Esophagus squamous epithelium (tissue), 5 donors: ENCODE data around the gene DDX17. TPM values are rescaled to one million over a fixed set of nuclear protein-coding genes. Genes with fewer than 3 reads are reported as not detected.

Experiments used
- DNase-seq: peaks from one replicate; lab custom pipeline; 2025; lab: John Stamatoyannopoulos, UW
- H3K27ac ChIP-seq, 4 donors: fragments of 200-600 bp; sonication (generic); one replicate each; pipeline ENCODE4 v1.5.1; 2016 to 2019; ENCODE audit warnings: mild to moderate bottlenecking in 1 of 4
- H3K27me3 ChIP-seq, 4 donors: fragments of 200-600 bp; sonication (generic); 1 replicate in 3 of 4; 2 replicates in 1 of 4; pipeline versions ENCODE4 v1.5.1 to v1.6.0; 2017 to 2021; ENCODE audit warnings: antibody characterized with exemption in 1 of 4
- H3K36me3 ChIP-seq, 3 donors: fragments of 200-600 bp; sonication (generic); one replicate each; pipeline ENCODE4 v1.5.1; 2016 to 2019
- H3K4me1 ChIP-seq, 3 donors: fragments of 200-600 bp; sonication (generic); one replicate each; pipeline ENCODE4 v1.5.1; 2017 to 2019
- H3K4me3 ChIP-seq, 4 donors: fragments of 200-600 bp; sonication (generic); 1 replicate in 3 of 4; 2 replicates in 1 of 4; pipeline ENCODE4 v1.5.1; 2016 to 2019; ENCODE audit warnings: mild to moderate bottlenecking in 2 of 4, moderate library complexity in 1 of 4
- H3K9me3 ChIP-seq, 3 donors: fragments of 200-600 bp; sonication (generic); one replicate each; pipeline ENCODE4 v1.5.1; 2016 to 2019
- CTCF ChIP-seq, 6 experiments: fragments of 450-650 bp in 4 of 6; fragments of 200-600 bp in 2 of 6; sonication (generic) in 2 of 6; IDR thresholded peaks; one replicate each; pipeline ENCODE4 v1.5.1; 2016 to 2019; ENCODE audit warnings: antibody characterized with exemption in 6 of 6, mild to moderate bottlenecking in 4 of 6, moderate library complexity in 4 of 6
- POLR2A ChIP-seq, 4 donors: fragments of 450-650 bp; IDR thresholded peaks; one replicate each; pipeline ENCODE4 v1.6.1; 2017; ENCODE audit warnings: antibody characterized with exemption in 4 of 4, mild to moderate bottlenecking in 4 of 4, moderate library complexity in 3 of 4
- WGBS, 2 donors: methylation state at CpG; one replicate each; pipeline ENCODE4 v1.1.5; 2018; 5-methylcytosine and 5-hydroxymethylcytosine counted together
- intact Hi-C: fragments of 100-400 bp; cut with DNase I; formaldehyde crosslinking; loops from one replicate; pipeline ENCODE4 v1.15.0; 2022
- total RNA-seq, 4 donors: library from RNA; depleted of rRNA; stranded (reverse); fragments of >200 nt; gene quantifications; one replicate each; pipeline ENCODE4 v1.1.0, GENCODE V29; 2016
- donor health status: DM: yes; HTN: yes; CAD: no.

DDX17 gene
- total RNA-seq, 4 donors from 2014 or later, result 164 to 498 (median 214) TPM

GRCh38 chr22:38467438-38467903 lies 38.6 kb downstream of the DDX17 start:
- H3K27me3 ChIP-seq, result peaks cover 0 to 46% (median 0%) of the 10 kb centered on the region in 4 donors
- H3K36me3 ChIP-seq, result no peaks in the 10 kb centered on the region
- no peak for DNase-seq
- intact Hi-C loops, result no loop called here
- H3K4me1 ChIP-seq, result peaks cover 10 to 22% (median 10%) of the 10 kb centered on the region in 3 donors
- peak overlapping the region; percentile 27 to 81 (median 50) for H3K4me3 ChIP-seq
- WGBS, 2 donors, result 3 to 6% methylated on average over 6 to 15 of the region's 20 CpGs
- TF ChIP-seq POLR2A (IDR thresholded peaks at IDR 0.05), result no peak
- TF ChIP-seq CTCF (IDR thresholded peaks at IDR 0.05), result no peak
- H3K27ac ChIP-seq, result peak overlapping the region in 3 of 4 donors; percentile 37 to 54 (median 52)
- H3K9me3 ChIP-seq, result no peaks in the 10 kb centered on the region

GRCh38 chr22:38465673-38466490 lies 40.2 kb downstream of the DDX17 start:
- DNase-seq, result no peak
- WGBS, 2 donors, result 83 to 91% methylated on average over 4 to 7 of the region's 26 CpGs
- no peak overlapping the region for H3K4me3 ChIP-seq
- intact Hi-C loops, result no loop called here
- TF ChIP-seq POLR2A (IDR thresholded peaks at IDR 0.05) (no peak), CTCF (IDR thresholded peaks at IDR 0.05) (no peak)
- peaks cover 0 to 62% (median 0%) of the 10 kb centered on the region in 4 donors for H3K27me3 ChIP-seq
- H3K9me3 ChIP-seq, result no peaks in the 10 kb centered on the region
- H3K4me1 ChIP-seq, result peaks cover 10 to 32% (median 15%) of the 10 kb centered on the region in 3 donors
- no peaks in the 10 kb centered on the region for H3K36me3 ChIP-seq
- H3K27ac ChIP-seq, result no peak overlapping the region

- Histone ChIP-seq H3K27me3 (peaks cover 0 to 70% (median under 1%) of the 10 kb centered on the region in 4 donors), H3K4me3 (no peak overlapping the region), H3K9me3 (no peaks in the 10 kb centered on the region), H3K27ac (no peak overlapping the region), H3K36me3 (no peaks in the 10 kb centered on the region), H3K4me1 (peaks cover 10 to 32% (median 15%) of the 10 kb centered on the region in 3 donors)
- 80 to 81% methylated on average over 7 to 9 of the region's 10 CpGs for WGBS, 2 donors
- intact Hi-C loops, result no loop called here
- TF ChIP-seq CTCF (IDR thresholded peaks at IDR 0.05) (no peak), POLR2A (IDR thresholded peaks at IDR 0.05) (no peak)
- no peak for DNase-seq
Observed at GRCh38 chr22:38464992-38465672, 41.0 kb downstream of the DDX17 start.

GRCh38 chr22:38462960-38463784 lies 42.9 kb downstream of the DDX17 start:
- DNase-seq, result no peak
- intact Hi-C loops, result no loop called here
- H3K36me3 ChIP-seq, result no peaks in the 10 kb centered on the region
- TF ChIP-seq CTCF (IDR thresholded peaks at IDR 0.05), result no peak
- no peak for TF ChIP-seq POLR2A (IDR thresholded peaks at IDR 0.05)
- 60 to 90% methylated on average over 17 to 26 of the region's 28 CpGs for WGBS, 2 donors
- H3K9me3 ChIP-seq, result no peaks in the 10 kb centered on the region
- no peak overlapping the region for H3K4me3 ChIP-seq
- peaks cover 6 to 22% (median 8%) of the 10 kb centered on the region in 3 donors for H3K4me1 ChIP-seq
- no peak overlapping the region for H3K27ac ChIP-seq
- peaks cover 0 to 89% (median 3%) of the 10 kb centered on the region in 4 donors for H3K27me3 ChIP-seq
